ENCODE measurements around the gene ZMYM3.

Gene ZMYM3

DNA sequence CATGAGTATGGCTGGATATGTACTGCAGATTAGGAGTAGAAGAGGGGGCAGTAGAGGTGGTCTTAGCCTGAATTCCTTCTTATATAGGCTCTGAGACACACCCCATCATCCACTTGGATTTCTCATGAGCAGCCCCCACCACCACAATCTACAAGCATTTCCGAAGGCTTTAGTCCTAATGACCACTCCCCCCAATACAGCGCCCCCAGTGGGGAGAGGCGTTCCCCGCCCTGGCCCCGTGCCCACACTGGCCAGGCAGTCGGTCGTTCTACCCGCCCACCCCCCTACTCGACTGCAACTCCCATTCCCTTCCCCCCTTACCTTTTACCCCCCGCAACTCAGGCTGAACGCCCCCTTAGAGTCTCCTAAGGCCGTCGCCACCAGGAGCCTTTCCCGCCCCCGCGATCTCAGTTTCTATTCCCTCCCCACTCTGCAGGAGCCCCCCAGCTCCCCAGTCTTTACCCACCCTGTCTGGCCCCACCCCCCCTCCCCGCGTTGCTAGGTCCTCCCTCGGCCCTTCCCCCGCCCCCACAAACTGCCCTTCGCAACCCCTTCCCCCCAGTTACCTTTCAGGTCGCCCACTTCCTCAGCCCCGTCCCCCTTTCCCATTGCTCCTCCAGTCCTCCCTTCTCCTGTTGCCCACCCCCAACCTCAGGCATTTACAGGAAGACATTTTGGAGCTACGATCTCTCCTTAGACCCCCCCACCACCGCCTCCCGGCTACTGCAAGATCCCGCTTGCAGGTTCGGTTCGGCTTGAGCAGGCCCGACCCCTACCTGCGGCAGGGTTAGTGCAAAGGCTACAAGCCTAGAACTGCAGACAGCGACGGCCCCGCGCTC lies 468 bp downstream of the ZMYM3 start:
- in situ Hi-C loops (cut with MboI; ENCODE audit: low sequenced_read_pairs) = no loop called here

- in situ Hi-C loops (cut with MboI; ENCODE audit: low sequenced_read_pairs) = no loop called here
Measured at GRCh38 chrX:71252221-71252620, 1.7 kb downstream of the ZMYM3 start.

DNA sequence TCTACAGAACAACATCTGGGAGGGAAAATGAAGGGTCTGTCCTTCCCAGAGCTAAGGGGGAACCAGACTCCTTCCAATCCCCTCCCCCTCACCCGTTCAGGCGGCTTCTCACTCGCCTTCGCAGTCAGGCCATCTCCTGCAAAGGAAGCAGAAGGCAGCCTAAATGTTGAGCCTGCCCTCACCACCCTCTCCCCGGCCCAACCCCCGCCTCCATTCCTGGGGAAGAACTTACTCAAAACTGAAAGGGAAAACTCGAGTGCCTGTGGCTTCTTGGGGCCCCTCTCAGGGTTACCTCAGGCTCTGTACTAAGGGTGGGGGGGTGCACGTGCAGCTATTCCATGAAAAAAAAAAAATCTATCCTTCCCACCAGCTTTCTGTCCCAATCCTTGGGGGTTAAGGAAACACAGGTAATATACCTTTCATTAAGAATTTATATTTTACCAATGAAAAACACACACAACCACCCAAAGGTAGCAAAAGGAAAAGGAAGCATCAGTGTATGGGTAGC lies 2.4 kb downstream of the ZMYM3 start:
- in situ Hi-C loops (cut with MboI; ENCODE audit: low sequenced_read_pairs) = no loop called here

- in situ Hi-C loops (cut with MboI; ENCODE audit: low sequenced_read_pairs) = no loop called here
Measured at GRCh38 chrX:71250841-71251240, 3.1 kb downstream of the ZMYM3 start.

DNA sequence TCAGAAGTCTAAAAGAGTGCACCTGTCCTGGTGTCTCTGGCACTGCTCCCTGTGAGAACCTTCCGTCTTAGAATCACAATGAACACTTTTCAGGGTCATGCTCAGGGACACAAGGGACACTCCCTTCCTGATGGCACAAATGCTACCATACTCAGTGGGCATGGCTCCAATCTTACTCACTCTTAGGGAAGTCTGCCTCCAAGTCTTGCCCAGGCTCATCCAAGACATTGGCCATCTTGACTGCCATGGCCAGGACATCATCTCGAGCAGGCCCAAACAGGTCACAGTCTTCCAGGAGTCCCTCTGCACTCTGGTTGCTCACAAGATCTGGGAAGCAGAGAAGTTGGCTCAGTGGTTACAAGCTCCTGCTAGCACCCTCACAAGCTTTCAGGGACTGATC lies 8.8 kb downstream of the ZMYM3 start:
- in situ Hi-C loops (cut with MboI; ENCODE audit: low sequenced_read_pairs) = no loop called here

- in situ Hi-C loops (cut with MboI; ENCODE audit: low sequenced_read_pairs) = no loop called here
Measured at GRCh38 chrX:71244359-71245128, 9.4 kb downstream of the ZMYM3 start.

DNA sequence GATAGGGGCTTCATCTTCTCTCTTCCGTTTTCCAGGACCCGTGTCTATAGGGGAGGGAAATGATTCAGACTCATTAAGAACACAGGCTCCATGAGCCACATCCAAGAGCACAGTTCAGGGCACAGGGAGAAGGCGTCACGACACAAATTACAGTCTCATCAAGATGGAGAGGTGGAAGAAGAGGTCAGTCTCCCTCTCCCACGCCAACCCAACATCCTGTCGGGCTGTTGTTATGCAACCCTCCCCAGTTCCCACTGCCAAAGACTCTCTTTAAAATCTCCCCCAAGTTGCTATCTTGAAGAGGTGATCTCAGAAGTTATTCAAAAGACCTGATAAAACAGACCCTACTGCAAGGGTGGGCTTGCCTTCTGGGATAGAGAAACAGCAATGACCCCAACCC lies 12.6 kb downstream of the ZMYM3 start:
- in situ Hi-C loops (cut with MboI; ENCODE audit: low sequenced_read_pairs) = no loop called here

DNA sequence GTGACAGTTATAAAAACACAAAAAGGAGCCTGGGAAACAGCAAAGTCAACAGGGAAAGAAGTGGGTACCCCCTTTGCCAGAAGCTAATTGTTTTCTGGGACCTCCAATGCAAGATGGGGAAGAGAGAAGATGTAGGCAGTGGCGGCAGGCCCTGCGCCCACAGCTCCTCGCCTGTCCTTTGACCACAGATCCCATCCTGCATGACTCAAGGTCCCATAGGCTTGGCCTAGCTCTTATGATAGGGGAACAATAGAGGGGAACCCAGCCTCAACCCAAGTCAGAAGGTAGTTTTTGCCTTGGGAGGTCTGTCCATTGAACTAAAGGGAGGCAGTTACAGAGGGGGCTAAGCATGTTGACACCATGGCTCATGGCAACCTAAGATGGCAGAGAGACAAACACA lies 14.2 kb downstream of the ZMYM3 start:
- in situ Hi-C loops (cut with MboI; ENCODE audit: low sequenced_read_pairs) = no loop called here

- in situ Hi-C loops (cut with MboI; ENCODE audit: low sequenced_read_pairs) = no loop called here
Measured at GRCh38 chrX:71236836-71237235, 17.1 kb downstream of the ZMYM3 start.

DNA sequence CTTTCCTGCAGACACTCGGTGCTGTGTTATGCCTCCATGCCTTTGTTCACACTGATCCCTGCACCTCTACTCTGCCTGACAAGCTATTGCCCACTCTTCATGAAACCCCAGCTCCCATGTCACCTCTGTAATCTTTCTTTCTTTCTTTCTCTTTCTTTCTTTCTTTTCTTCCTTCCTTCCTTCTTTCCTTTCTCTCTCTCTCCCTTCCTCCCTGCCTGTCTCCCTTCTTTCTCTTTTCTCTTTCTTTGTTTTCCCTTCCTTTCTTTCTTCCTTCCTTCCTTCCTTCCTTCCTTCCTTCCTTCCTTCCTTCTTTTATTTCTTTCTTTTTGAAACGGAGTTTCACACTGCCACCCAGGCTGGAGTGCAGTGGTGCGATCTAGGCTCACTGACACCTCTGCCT lies 18.5 kb downstream of the ZMYM3 start:
- in situ Hi-C loops (cut with MboI; ENCODE audit: low sequenced_read_pairs) = no loop called here

- in situ Hi-C loops (cut with MboI; ENCODE audit: low sequenced_read_pairs) = no loop called here
Measured at GRCh38 chrX:71228063-71228642, 25.8 kb downstream of the ZMYM3 start.

- in situ Hi-C loops (cut with MboI; ENCODE audit: low sequenced_read_pairs) = no loop called here
Measured at GRCh38 chrX:71227370-71228062, 26.4 kb downstream of the ZMYM3 start.

- in situ Hi-C loops (cut with MboI; ENCODE audit: low sequenced_read_pairs) = no loop called here
Measured at GRCh38 chrX:71225676-71226075, 28.3 kb downstream of the ZMYM3 start.

- in situ Hi-C loops (cut with MboI; ENCODE audit: low sequenced_read_pairs) = no loop called here
Measured at GRCh38 chrX:71225009-71225408, 28.9 kb downstream of the ZMYM3 start.

GRCh38 chrX:71224098-71224708 lies 29.7 kb downstream of the ZMYM3 start:
- in situ Hi-C loops (cut with MboI; ENCODE audit: low sequenced_read_pairs) = no loop called here

DNA sequence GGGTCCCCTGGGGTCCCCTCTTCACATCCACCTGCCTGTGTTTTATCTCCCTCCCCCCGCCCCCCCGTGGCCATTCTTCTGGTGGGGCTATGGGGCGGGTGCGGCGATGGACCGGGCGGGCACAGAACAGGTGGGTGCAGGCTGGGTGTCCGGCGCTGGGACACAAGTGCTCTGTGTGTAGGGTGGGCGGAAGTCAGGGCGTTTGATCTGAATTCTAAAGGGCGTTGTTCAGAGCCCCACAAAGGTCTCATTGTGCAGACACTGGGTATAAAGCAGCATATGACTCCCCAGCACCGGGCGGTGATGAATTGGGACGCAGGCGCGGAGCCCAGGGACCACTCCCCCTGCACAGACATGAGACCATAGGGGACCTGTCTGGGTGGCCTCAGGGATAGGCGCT lies 31.0 kb downstream of the ZMYM3 start, which contains the start of gene GJB1:
GJB1 (plus strand) TSS at position 296 of the 400 bp plus-strand sequence. CDS start 484 bp downstream, outside the sequence.
- in situ Hi-C loops (cut with MboI; ENCODE audit: low sequenced_read_pairs) = no loop called here

GRCh38 chrX:71221145-71221544 lies 32.8 kb downstream of the ZMYM3 start:
- in situ Hi-C loops (cut with MboI; ENCODE audit: low sequenced_read_pairs) = no loop called here

DNA sequence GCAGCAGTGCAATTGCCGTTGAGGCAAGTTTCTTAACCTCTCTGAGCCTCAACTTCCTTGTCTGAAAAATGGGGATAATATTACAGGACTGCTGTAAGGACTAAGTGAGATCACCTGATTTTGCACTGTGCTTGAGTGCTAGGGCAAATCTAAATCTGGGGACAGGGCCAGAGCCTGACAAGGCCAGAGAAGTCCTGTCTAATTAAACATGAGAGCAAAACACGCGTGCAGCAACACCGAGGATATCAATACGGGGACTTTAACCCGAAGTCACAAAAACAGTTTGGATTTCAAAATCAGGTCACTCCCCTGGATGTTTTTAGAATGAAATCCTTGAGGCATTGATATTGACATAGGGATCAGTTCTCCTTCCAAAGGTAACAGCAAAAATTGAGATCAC lies 36.6 kb downstream of the ZMYM3 start:
- in situ Hi-C loops (cut with MboI; ENCODE audit: low sequenced_read_pairs) = no loop called here

GRCh38 chrX:71216485-71216884 lies 37.5 kb downstream of the ZMYM3 start:
- in situ Hi-C loops (cut with MboI; ENCODE audit: low sequenced_read_pairs) = no loop called here

DNA sequence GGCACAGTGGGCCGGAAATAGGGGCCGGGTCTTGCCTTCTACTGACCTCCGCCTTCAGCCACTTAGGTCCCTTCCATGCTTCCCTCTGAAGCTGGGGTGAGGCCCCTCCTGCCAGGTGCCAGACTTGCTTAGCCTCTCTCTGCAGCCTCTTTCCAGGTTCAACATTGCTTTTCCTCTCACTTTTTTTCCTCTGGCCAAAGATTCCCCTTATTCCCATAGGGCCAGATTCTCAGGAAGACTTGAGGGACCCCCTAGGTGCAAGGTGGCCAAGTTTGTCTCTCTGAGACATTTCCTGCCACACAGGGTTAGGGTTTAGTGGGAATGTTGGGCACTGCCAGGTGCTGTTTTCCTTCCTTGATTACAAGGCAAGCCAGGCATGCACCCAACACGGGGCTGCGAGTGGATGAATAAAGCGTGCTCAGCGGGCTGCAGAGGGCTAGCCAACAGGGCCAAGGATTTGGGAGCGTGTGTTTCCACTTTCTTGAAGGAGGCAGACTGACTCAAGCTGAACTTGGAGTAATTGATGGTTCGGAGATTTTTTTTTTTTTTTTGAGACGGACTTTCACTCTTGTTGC lies 38.5 kb downstream of the ZMYM3 start:
- in situ Hi-C loops (cut with MboI; ENCODE audit: low sequenced_read_pairs) = no loop called here
